Endodermal cell (in vitro differentiated cells): ENCODE data around the gene DPF3. TPM values are rescaled to one million over a fixed set of nuclear protein-coding genes. Genes with fewer than 3 reads are reported as not detected.

Experiments
- DNase-seq: peaks from one replicate; pipeline ENCODE4 v3.0.0-alpha.2; 2017
- H3K27ac ChIP-seq: 2 replicates; pipeline ENCODE4 v1.5.1; 2013; ENCODE audit warnings: mild to moderate bottlenecking, low read depth, low read length, moderate library complexity
- H3K27me3 ChIP-seq: 2 replicates; pipeline ENCODE4 v1.6.1; 2013; ENCODE audit warnings: mild to moderate bottlenecking, low read length, moderate library complexity; ENCODE audit not compliant: insufficient read depth, control insufficient read depth, poor library complexity, severe bottlenecking
- H3K36me3 ChIP-seq: 2 replicates; pipeline ENCODE4 v1.7.0; 2013; ENCODE audit warnings: mild to moderate bottlenecking, low read length, moderate library complexity; ENCODE audit not compliant: control insufficient read depth, insufficient read depth
- H3K4me1 ChIP-seq: one replicate; pipeline ENCODE4 v1.7.0; 2013; ENCODE audit warnings: low read length; ENCODE audit not compliant: control insufficient read depth, insufficient read depth
- H3K4me3 ChIP-seq: 2 replicates; pipeline ENCODE4 v1.5.1; 2013; ENCODE audit warnings: mild to moderate bottlenecking, low read length, moderate library complexity
- H3K9ac ChIP-seq: 2 replicates; pipeline ENCODE4 v1.6.1; 2013; ENCODE audit warnings: mild to moderate bottlenecking, low read length, moderate library complexity; ENCODE audit not compliant: poor library complexity, severe bottlenecking; ENCODE audit errors: extremely low read depth
- H3K9me3 ChIP-seq: 2 replicates; pipeline ENCODE4 v1.6.1; 2013; ENCODE audit warnings: mild to moderate bottlenecking, low read length, moderate library complexity; ENCODE audit not compliant: control insufficient read depth
- H3K27ac Mint-ChIP-seq: 2 replicates; pipeline ENCODE4 v1.8.0; 2020; ENCODE audit warnings: mixed read lengths
- H3K27me3 Mint-ChIP-seq: 2 replicates; pipeline ENCODE4 v1.8.0; 2021; ENCODE audit warnings: mild to moderate bottlenecking, mixed read lengths; ENCODE audit not compliant: insufficient read depth
- H3K36me3 Mint-ChIP-seq: 2 replicates; pipeline ENCODE4 v1.8.0; 2020; ENCODE audit warnings: low read depth, mixed read lengths
- H3K4me1 Mint-ChIP-seq: 2 replicates; pipeline ENCODE4 v1.8.0; 2020; ENCODE audit warnings: mixed read lengths
- H3K4me3 Mint-ChIP-seq: 2 replicates; pipeline ENCODE4 v1.8.0; 2020; ENCODE audit warnings: mild to moderate bottlenecking, moderate library complexity, mixed read lengths
- H3K9me3 Mint-ChIP-seq: 2 replicates; pipeline ENCODE4 v1.8.0; 2020; ENCODE audit warnings: mild to moderate bottlenecking, mixed read lengths
- WGBS, 2 experiments: methylation state at CpG; one replicate each; pipeline versions ENCODE4 v1.1.5 to v1.1.7; 2013; ENCODE audit warnings: missing lambda C conversion rate in 2 of 2, mixed read lengths in 1 of 2; ENCODE audit not compliant: insufficient coverage in 1 of 2, insufficient read length in 1 of 2; 5-methylcytosine and 5-hydroxymethylcytosine counted together
- total RNA-seq, 2 donors: library from RNA; stranded (reverse); fragmentation: NEBNext Ultra II Directional in 1 of 2; extraction: Animal tissue kit (Norgen Biotek cat#: 25700) in 1 of 2; gene quantifications; 2 replicates in 1 of 2; 3 replicates in 1 of 2; pipeline ENCODE4 v1.2.1, GENCODE V29; 2021
- TF ChIP-seq, protein P1 (sequence below): fragments of 200-600 bp; sonication (generic); conservative IDR thresholded peaks from 2 replicates; pipeline ENCODE4 v1.5.0; 2021; ENCODE audit warnings: antibody characterized with exemption, mild to moderate bottlenecking

DPF3 gene
- total RNA-seq, 2 donors from 2014 or later = not detected

DNA sequence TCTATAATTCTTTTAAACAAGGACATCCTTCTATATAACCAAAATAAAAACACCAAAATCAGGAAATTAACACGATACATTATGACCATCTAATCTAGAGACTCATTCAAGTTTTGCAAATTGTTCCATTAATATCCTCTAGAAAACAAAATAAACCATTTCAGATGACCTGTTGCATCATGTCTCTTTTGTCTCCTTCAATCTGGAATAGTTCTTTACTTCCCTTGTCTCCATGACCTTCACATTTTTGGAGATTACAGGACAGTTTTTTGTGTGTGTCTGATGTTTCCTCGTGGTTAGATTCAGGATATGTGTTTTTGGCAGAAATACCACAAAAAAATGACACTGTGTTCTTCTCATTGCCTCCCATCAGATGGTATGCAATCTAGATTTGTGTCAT is 19.9 kb upstream of the DPF3 start:
- TF ChIP-seq, protein P1, sequence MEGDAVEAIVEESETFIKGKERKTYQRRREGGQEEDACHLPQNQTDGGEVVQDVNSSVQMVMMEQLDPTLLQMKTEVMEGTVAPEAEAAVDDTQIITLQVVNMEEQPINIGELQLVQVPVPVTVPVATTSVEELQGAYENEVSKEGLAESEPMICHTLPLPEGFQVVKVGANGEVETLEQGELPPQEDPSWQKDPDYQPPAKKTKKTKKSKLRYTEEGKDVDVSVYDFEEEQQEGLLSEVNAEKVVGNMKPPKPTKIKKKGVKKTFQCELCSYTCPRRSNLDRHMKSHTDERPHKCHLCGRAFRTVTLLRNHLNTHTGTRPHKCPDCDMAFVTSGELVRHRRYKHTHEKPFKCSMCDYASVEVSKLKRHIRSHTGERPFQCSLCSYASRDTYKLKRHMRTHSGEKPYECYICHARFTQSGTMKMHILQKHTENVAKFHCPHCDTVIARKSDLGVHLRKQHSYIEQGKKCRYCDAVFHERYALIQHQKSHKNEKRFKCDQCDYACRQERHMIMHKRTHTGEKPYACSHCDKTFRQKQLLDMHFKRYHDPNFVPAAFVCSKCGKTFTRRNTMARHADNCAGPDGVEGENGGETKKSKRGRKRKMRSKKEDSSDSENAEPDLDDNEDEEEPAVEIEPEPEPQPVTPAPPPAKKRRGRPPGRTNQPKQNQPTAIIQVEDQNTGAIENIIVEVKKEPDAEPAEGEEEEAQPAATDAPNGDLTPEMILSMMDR = no peak
- no peaks in the 10 kb centered on the region for H3K36me3 Mint-ChIP-seq
- no peaks in the 10 kb centered on the region for H3K9me3 Mint-ChIP-seq
- DNase-seq = no peak
- peaks cover 2% of the 10 kb centered on the region for H3K27me3 Mint-ChIP-seq
- Histone ChIP-seq H3K27me3 (no peaks in the 10 kb centered on the region), H3K4me3 (no peak overlapping the region), H3K9ac (no peak overlapping the region), H3K36me3 (no peaks in the 10 kb centered on the region), H3K4me1 (no peaks in the 10 kb centered on the region), H3K27ac (no peak overlapping the region), H3K9me3 (no peaks in the 10 kb centered on the region)
- WGBS, 2 experiments = 92 to 100% methylated on average over 1 to 2 of the region's 2 CpGs
- H3K27ac Mint-ChIP-seq = no peak overlapping the region
- H3K4me3 Mint-ChIP-seq = no peak overlapping the region
- peaks cover 3% of the 10 kb centered on the region for H3K4me1 Mint-ChIP-seq

DNA sequence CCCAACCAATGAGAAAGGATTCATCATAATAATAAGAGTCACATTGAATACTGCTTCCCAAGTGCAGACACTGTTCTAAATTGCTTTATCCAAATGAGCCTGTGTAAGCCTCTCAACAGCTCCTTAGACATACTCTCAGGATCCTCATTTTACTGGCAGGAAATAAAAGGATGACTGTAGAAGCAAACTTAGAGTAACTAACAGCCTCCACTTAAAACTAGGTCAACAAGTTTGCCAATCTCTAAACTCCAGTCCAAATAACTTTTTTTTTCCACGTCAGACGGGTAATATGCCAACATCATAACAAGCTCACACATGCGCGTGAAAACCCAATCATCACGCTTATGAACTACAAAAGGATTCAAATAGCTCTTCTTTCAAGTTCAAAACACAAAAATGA is 15.3 kb upstream of the DPF3 start:
- no peak overlapping the region for H3K27ac ChIP-seq
- 92 to 97% methylated on average over 5 of the region's 5 CpGs for WGBS, 2 experiments
- peaks cover 3% of the 10 kb centered on the region for H3K4me1 ChIP-seq
- TF ChIP-seq, protein P1 = no peak
- no peak overlapping the region for H3K4me3 Mint-ChIP-seq
- no peaks in the 10 kb centered on the region for H3K36me3 Mint-ChIP-seq
- no peak overlapping the region for H3K4me3 ChIP-seq
- H3K27ac Mint-ChIP-seq = no peak overlapping the region
- peaks cover 20% of the 10 kb centered on the region for H3K4me1 Mint-ChIP-seq
- H3K27me3 ChIP-seq = no peaks in the 10 kb centered on the region
- DNase-seq = no peak
- peaks cover 2% of the 10 kb centered on the region for H3K27me3 Mint-ChIP-seq
- H3K9ac ChIP-seq = no peak overlapping the region
- no peaks in the 10 kb centered on the region for H3K9me3 Mint-ChIP-seq
- no peaks in the 10 kb centered on the region for H3K36me3 ChIP-seq
- H3K9me3 ChIP-seq = no peaks in the 10 kb centered on the region

DNA sequence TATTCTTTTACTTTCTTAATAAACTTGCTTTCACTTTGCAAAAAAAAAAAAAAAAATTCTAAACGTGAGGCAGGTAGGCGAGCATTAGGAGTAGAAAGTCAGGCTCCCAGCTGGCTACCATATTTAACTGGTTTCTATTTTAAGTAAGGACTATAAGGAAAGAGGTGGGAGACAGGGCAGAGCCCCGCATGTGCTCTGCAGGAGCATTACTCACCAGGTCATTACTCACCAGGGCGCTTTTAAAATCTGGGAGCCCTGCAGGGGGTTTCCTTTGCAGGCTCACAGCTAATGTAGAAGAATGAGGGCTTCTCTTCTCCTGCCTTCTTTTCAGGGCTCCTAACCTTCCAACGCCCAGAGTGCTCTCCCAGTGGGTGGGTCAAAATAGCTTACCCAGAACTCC is 14.0 kb upstream of the DPF3 start:
- Histone ChIP-seq H3K27me3 (no peaks in the 10 kb centered on the region), H3K4me3 (no peak overlapping the region), H3K9ac (no peak overlapping the region), H3K4me1 (peaks cover 3% of the 10 kb centered on the region), H3K27ac (no peak overlapping the region), H3K9me3 (no peaks in the 10 kb centered on the region), H3K36me3 (no peaks in the 10 kb centered on the region)
- Mint-ChIP-seq H3K27me3 (peaks cover 2% of the 10 kb centered on the region), H3K36me3 (no peaks in the 10 kb centered on the region), H3K4me1 (peaks cover 20% of the 10 kb centered on the region), H3K4me3 (no peak overlapping the region), H3K9me3 (no peaks in the 10 kb centered on the region), H3K27ac (no peak overlapping the region)
- WGBS, 2 experiments = 18 to 44% methylated on average over 3 to 5 of the region's 5 CpGs
- TF ChIP-seq, protein P1 = no peak
- peak; percentile 63 for DNase-seq
